ENCODE results near the gene DPH1.

GRCh38 chr17:1999557-2000251 is 30.2 kb upstream of the DPH1 start:
- TF ChIP-seq CTCF (IDR thresholded peaks at IDR 0.05): no peak
- TF ChIP-seq POLR2A (IDR thresholded peaks at IDR 0.05): no peak
- TF ChIP-seq EP300 (IDR thresholded peaks at IDR 0.05): no peak
